RWPE2 (cell line): ENCODE measurements around the gene DNAJC12.

Source experiments
- ATAC-seq: fragments of 200-7000 bp; cut with Tn5 transposase; 3 replicates; pipeline ENCODE4 v1.9.1; 2021; ENCODE audit warnings: low read depth
- DNase-seq: peaks from one replicate; pipeline ENCODE4 v3.0.0-alpha.2; 2020; ENCODE audit warnings: low spot score
- H3K27ac ChIP-seq: fragments of 450-650 bp; 2 replicates; pipeline ENCODE4 v1.5.1; 2017; ENCODE audit warnings: mild to moderate bottlenecking; ENCODE audit not compliant: poor library complexity, severe bottlenecking
- H3K27me3 ChIP-seq: fragments of 250-450 bp; sonication (Bioruptor Pico); 2 replicates; pipeline ENCODE4 v1.5.1; 2021; ENCODE audit warnings: mild to moderate bottlenecking, moderate library complexity; ENCODE audit not compliant: insufficient read depth, poor library complexity, severe bottlenecking
- H3K36me3 ChIP-seq: fragments of 250-450 bp; sonication (Bioruptor Pico); 2 replicates; pipeline ENCODE4 v1.5.1; 2020; ENCODE audit warnings: low read depth, mild to moderate bottlenecking, moderate library complexity
- H3K4me1 ChIP-seq: fragments of 250-450 bp; sonication (Bioruptor Pico); 2 replicates; pipeline ENCODE4 v1.5.1; 2021; ENCODE audit warnings: mild to moderate bottlenecking, moderate library complexity; ENCODE audit not compliant: insufficient read depth, poor library complexity, severe bottlenecking
- H3K4me3 ChIP-seq: fragments of 250-450 bp; sonication (Bioruptor Pico); 2 replicates; pipeline ENCODE4 v1.5.1; 2021; ENCODE audit warnings: mild to moderate bottlenecking, moderate library complexity; ENCODE audit not compliant: severe bottlenecking
- H3K9me3 ChIP-seq: fragments of 250-450 bp; sonication (Bioruptor Pico); 2 replicates; pipeline ENCODE4 v1.5.1; 2021; ENCODE audit warnings: mild to moderate bottlenecking, moderate library complexity; ENCODE audit not compliant: severe bottlenecking
- TF ChIP-seq, protein P1 (sequence below): fragments of 450-650 bp; IDR thresholded peaks from one replicate; pipeline ENCODE4 v1.5.1; 2017; ENCODE audit warnings: mild to moderate bottlenecking, moderate library complexity; ENCODE audit not compliant: poor library complexity, severe bottlenecking

DNAJC12 gene

DNA sequence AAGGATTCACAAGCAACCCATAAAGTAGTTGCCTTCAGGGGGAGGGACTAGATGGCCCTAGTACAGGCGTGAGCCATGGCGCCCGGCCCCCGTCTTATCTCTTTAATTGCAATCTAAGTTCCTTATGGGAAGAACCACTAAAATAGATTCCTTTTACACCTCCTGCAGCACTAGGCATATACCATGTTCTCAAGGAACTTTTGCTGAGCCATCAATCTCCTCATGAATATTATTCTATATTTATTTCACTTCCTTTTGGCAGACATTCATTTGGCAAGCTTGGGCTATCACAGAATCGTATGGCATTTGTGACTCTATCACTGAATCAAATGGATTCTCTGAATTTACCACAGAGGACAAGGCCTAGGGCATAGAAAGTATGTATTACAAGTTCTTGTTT is 14.8 kb upstream of the DNAJC12 start:
- ATAC-seq (no peak), DNase-seq (no peak)
- Histone ChIP-seq H3K4me1 (peaks cover 5% of the 10 kb centered on the region), H3K36me3 (no peaks in the 10 kb centered on the region), H3K4me3 (no peak overlapping the region), H3K9me3 (no peaks in the 10 kb centered on the region), H3K27me3 (no peaks in the 10 kb centered on the region), H3K27ac (no peak overlapping the region)
- TF ChIP-seq, protein P1, sequence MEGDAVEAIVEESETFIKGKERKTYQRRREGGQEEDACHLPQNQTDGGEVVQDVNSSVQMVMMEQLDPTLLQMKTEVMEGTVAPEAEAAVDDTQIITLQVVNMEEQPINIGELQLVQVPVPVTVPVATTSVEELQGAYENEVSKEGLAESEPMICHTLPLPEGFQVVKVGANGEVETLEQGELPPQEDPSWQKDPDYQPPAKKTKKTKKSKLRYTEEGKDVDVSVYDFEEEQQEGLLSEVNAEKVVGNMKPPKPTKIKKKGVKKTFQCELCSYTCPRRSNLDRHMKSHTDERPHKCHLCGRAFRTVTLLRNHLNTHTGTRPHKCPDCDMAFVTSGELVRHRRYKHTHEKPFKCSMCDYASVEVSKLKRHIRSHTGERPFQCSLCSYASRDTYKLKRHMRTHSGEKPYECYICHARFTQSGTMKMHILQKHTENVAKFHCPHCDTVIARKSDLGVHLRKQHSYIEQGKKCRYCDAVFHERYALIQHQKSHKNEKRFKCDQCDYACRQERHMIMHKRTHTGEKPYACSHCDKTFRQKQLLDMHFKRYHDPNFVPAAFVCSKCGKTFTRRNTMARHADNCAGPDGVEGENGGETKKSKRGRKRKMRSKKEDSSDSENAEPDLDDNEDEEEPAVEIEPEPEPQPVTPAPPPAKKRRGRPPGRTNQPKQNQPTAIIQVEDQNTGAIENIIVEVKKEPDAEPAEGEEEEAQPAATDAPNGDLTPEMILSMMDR, result no peak

DNA sequence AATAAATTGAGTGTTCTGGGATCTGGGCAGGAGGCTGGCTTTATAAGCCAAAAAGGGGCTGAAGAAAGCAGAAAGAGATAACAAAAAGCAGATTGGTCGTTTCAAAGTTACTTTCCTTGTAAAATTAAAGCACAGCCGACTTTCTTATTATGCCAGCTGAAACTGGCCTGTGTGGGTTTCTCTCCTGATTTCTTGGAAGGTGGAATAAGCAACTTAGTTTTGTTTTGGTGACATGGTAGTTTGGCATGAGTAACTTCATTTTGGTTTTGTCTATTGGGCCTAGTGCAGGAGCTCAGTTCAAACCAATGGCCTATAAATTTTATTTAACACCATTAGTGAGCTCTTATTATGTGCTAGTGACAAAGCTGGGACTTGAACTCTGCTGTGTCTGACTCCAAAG is 13.2 kb upstream of the DNAJC12 start:
- ATAC-seq, result no peak
- Histone ChIP-seq H3K36me3 (no peaks in the 10 kb centered on the region), H3K4me1 (peaks cover 5% of the 10 kb centered on the region), H3K27ac (no peak overlapping the region), H3K4me3 (no peak overlapping the region), H3K27me3 (no peaks in the 10 kb centered on the region), H3K9me3 (no peaks in the 10 kb centered on the region)
- TF ChIP-seq, protein P1, result no peak
- no peak for DNase-seq

DNA sequence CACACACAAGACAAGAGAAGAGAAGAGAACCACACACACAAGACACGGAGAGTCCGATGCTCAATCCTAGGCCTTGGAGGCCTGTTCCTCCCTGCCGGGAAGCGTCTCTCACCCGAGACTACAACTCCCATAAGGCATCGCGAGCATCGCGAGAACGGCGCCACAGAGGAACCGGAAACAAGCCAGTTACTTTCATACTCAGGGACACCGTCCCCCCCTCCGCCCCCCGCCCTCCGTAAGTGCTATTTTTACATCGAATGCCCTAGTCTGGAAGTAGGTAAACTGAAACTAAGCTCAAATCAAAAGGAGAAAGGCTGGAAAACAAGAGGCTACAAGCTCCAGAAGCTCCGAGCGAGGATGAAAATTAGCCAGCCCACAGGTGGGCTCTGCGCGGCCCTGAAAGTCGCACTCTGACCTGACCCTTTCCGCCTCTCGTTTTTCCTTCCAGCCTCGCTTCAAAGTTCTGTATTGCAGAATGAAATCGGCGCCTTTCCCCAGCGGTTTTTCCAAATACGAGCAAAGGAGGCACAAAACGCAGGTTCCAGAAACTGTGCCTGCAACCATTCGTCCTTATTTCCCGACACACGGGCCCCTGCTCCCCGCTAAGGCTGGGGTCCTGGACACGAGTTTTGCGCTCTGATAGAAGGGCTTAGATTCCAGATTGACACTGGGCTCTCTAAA is 11.5 kb upstream of the DNAJC12 start:
- peaks cover 5% of the 10 kb centered on the region for H3K4me1 ChIP-seq
- no peaks in the 10 kb centered on the region for H3K27me3 ChIP-seq
- no peaks in the 10 kb centered on the region for H3K36me3 ChIP-seq
- peak; percentile 95 for ATAC-seq
- H3K4me3 ChIP-seq, result peak overlapping the region; percentile 65
- peak overlapping the region; percentile 83 for H3K27ac ChIP-seq
- peak; percentile 81 for DNase-seq
- H3K9me3 ChIP-seq, result no peaks in the 10 kb centered on the region
- TF ChIP-seq, protein P1, result no peak

DNA sequence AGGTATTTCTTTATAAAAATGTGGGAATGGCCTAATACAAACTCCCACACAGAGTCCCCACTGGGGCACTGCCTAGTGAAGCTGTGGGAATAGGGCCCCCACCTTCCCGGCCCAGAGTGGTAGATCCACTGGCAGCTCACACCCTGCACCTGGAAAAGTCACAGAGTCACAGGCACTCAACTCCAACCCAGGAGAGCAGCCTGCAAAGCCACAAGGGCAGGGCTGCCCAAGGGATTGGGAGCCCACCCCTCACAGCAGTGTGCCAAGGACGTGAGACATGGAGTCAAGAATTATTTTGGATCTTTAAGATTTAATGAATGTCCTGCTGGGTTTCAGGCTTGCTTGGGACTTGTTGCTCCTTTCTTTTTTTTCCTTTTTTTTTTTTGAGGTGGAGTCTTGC is 5.3 kb upstream of the DNAJC12 start:
- H3K27ac ChIP-seq, result no peak overlapping the region
- no peaks in the 10 kb centered on the region for H3K27me3 ChIP-seq
- DNase-seq, result no peak
- no peak for ATAC-seq
- H3K4me3 ChIP-seq, result no peak overlapping the region
- TF ChIP-seq, protein P1, result no peak
- no peaks in the 10 kb centered on the region for H3K36me3 ChIP-seq
- peaks cover 3% of the 10 kb centered on the region for H3K9me3 ChIP-seq
- H3K4me1 ChIP-seq, result no peaks in the 10 kb centered on the region

DNA sequence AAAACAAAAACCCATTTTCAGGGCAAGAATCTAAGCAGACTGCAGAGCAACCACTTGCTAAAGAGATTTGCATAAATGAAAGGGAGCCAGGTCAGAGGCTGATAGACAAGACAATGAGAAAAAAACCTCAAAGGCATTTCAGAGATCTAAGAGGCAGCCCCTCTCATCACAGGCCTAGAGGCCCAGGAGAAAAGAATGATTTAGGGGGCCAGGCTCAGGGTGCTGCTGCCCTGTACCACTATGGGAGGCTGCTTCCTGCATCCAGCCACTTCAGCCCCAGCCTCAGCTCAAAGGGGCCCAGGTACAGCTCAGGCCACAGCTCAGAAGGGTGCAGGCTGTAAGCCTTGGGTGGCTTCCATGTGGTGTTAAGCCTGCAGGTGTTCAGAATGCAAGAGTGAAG is 3.7 kb upstream of the DNAJC12 start:
- TF ChIP-seq, protein P1, result no peak

More for the DNA sequence above, 3.7 kb upstream of the DNAJC12 start:
- DNase-seq (no peak), ATAC-seq (no peak)
- Histone ChIP-seq H3K27ac (no peak overlapping the region), H3K36me3 (no peaks in the 10 kb centered on the region), H3K9me3 (peaks cover 3% of the 10 kb centered on the region), H3K4me3 (no peak overlapping the region), H3K4me1 (peaks cover 10% of the 10 kb centered on the region), H3K27me3 (no peaks in the 10 kb centered on the region)
